Small intestine (tissue), 7 donors: ENCODE measurements around the gene ASIC2. TPM values are rescaled to one million over a fixed set of nuclear protein-coding genes. Genes with fewer than 3 reads are reported as not detected.

Experiments used
- DNase-seq, 2 donors: peaks; one replicate each; pipeline versions ENCODE4 v3.0.0 to v3.0.0-alpha.2; 2013
- FAIRE-seq: peaks from 2 replicates; lab custom pipeline; 2012; peaks lifted over from hg19 to GRCh38; lab: Jason Lieb, UNC
- H3K27ac ChIP-seq, 3 donors: one replicate each; pipeline ENCODE4 v1.5.1; 2013; ENCODE audit warnings: low read length in 2 of 3, mild to moderate bottlenecking in 2 of 3, control low read depth in 1 of 3, inconsistent platforms in 1 of 3, low read depth in 1 of 3, moderate library complexity in 1 of 3
- H3K27me3 ChIP-seq, 3 donors: one replicate each; pipeline ENCODE4 v1.6.1; 2013; ENCODE audit warnings: low read length in 3 of 3, inconsistent platforms in 1 of 3; ENCODE audit not compliant: control insufficient read depth in 3 of 3, insufficient read depth in 3 of 3
- H3K36me3 ChIP-seq, 3 donors: one replicate each; pipeline ENCODE4 v1.6.1; 2013; ENCODE audit warnings: low read length in 3 of 3, inconsistent platforms in 1 of 3, low read depth in 1 of 3, mild to moderate bottlenecking in 1 of 3, moderate library complexity in 1 of 3; ENCODE audit not compliant: control insufficient read depth in 3 of 3, insufficient read depth in 2 of 3
- H3K4me1 ChIP-seq, 3 donors: one replicate each; pipeline ENCODE4 v1.6.1; 2013; ENCODE audit warnings: low read length in 2 of 3, inconsistent platforms in 1 of 3, low read depth in 1 of 3, mild to moderate bottlenecking in 1 of 3, moderate library complexity in 1 of 3; ENCODE audit not compliant: control insufficient read depth in 3 of 3, insufficient read depth in 2 of 3
- H3K4me3 ChIP-seq, 3 donors: one replicate each; pipeline ENCODE4 v1.5.1; 2013; ENCODE audit warnings: low read length in 3 of 3, control low read depth in 1 of 3, inconsistent platforms in 1 of 3, low read depth in 1 of 3, mild to moderate bottlenecking in 1 of 3, moderate library complexity in 1 of 3
- H3K9me3 ChIP-seq, 2 donors: one replicate each; pipeline ENCODE4 v1.6.1; 2013; ENCODE audit warnings: low read depth in 1 of 2, low read length in 1 of 2; ENCODE audit not compliant: control insufficient read depth in 2 of 2, insufficient read depth in 1 of 2
- WGBS, 3 donors: extraction: QIAGEN DNeasy Blood & Tissue Kit; methylation state at CpG; one replicate each; pipeline ENCODE4 v1.1.7; 2013; 5-methylcytosine and 5-hydroxymethylcytosine counted together
- polyA plus RNA-seq, 4 donors: library from polyadenylated mRNA; stranded (reverse) in 3 of 4; unstranded in 1 of 4; fragments of 200-250 nt in 3 of 4; fragments of 120-200 nt in 1 of 4; gene quantifications; one replicate each; pipeline versions ENCODE4 v1.2.1 to v1.2.3, GENCODE V29; 2013
- donor health status: healthy with polysubstance abuse.
- donor health status: control.
- donor health status: control.
- donor health status: Bipolar disorder and iron deficiency.
- donor health status: healthy.

The ASIC2 gene
- polyA plus RNA-seq, 4 donors, result 1.5 to 14.4 TPM; not detected in 2

DNA sequence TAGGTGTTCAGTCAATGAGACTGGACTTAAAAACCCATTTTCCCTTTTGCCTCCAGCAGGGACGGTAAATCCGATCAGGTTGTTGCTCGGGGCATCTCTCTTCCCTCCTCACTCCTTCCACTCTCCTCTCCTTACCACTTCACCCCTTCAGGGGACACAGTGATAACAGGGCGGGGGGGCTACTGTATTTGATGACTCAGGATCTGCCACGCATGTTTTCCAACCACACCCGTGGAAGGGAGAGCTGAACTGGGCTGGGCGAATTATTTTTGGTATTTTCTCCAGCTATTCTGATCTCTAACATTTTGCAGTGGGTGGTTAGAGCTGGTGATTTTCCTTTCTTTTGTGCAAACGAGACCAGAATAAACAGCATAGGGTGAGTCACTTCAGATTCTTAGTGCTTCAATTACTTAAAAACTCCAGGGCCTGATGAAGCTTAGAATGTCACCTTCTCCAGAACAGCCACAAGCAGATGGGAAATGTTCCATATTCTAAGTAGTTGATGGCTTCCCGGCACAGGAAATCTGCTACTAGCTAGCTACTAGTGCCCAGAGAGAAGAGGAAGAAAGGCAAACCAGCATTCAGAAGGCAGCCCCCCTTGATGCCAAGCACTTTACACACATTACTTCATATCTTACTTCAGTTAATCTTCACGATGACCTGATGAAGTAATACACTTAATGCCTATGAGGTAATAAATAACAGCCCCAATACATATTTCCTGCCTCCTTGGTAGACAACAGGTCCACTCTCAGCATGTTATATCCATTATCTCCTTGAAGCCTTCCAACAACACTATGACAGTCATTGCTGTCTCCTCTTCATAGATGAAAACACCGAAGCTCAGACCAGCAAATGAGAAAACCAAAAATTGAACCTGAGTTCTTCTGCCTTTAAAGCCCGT, 74.1 kb downstream of the ASIC2 start:
- H3K36me3 ChIP-seq, result peaks cover 0 to 3% (median 0%) of the 10 kb centered on the region in 3 donors
- DNase-seq, result no peak
- no peaks in the 10 kb centered on the region for H3K9me3 ChIP-seq
- 64 to 71% (median 66%) methylated on average over 12 of the region's 12 CpGs for WGBS, 3 donors
- H3K27me3 ChIP-seq, result no peaks in the 10 kb centered on the region
- no peak for FAIRE-seq
- H3K27ac ChIP-seq, result no peak overlapping the region
- no peaks in the 10 kb centered on the region for H3K4me1 ChIP-seq
- H3K4me3 ChIP-seq, result no peak overlapping the region

- Histone ChIP-seq H3K27me3 (no peaks in the 10 kb centered on the region), H3K9me3 (no peaks in the 10 kb centered on the region), H3K4me3 (no peak overlapping the region), H3K27ac (no peak overlapping the region), H3K4me1 (no peaks in the 10 kb centered on the region), H3K36me3 (peaks cover 0 to 3% (median 0%) of the 10 kb centered on the region in 3 donors)
- DNase-seq, result no peak
- WGBS, 3 donors, result 81 to 92% (median 87%) methylated on average over 9 of the region's 9 CpGs
- FAIRE-seq, result no peak
These were observed 75.2 kb downstream of the ASIC2 start for GRCh38 chr17:33217891-33218290.

- Histone ChIP-seq H3K4me1 (no peaks in the 10 kb centered on the region), H3K27me3 (no peaks in the 10 kb centered on the region), H3K27ac (no peak overlapping the region), H3K9me3 (no peaks in the 10 kb centered on the region), H3K36me3 (peaks cover 0 to 3% (median 0%) of the 10 kb centered on the region in 3 donors), H3K4me3 (no peak overlapping the region)
- FAIRE-seq (no peak), DNase-seq (no peak)
- WGBS, 3 donors, result 63 to 88% (median 73%) methylated on average over 2 of the region's 2 CpGs
These were observed 78.1 kb downstream of the ASIC2 start for GRCh38 chr17:33214996-33215395.

- Histone ChIP-seq H3K36me3 (peaks cover 0 to 2% (median 0%) of the 10 kb centered on the region in 3 donors), H3K9me3 (no peaks in the 10 kb centered on the region), H3K4me3 (no peak overlapping the region), H3K27ac (no peak overlapping the region), H3K4me1 (no peaks in the 10 kb centered on the region), H3K27me3 (no peaks in the 10 kb centered on the region)
- no peak for FAIRE-seq
- no peak for DNase-seq
- WGBS, 3 donors, result 72 to 87% (median 85%) methylated on average over 2 of the region's 2 CpGs
These were observed 82.8 kb downstream of the ASIC2 start for GRCh38 chr17:33210285-33210684.

- FAIRE-seq, result no peak
- DNase-seq, result no peak
- 34 to 58% (median 48%) methylated on average over 2 of the region's 2 CpGs for WGBS, 3 donors
- no peaks in the 10 kb centered on the region for H3K27me3 ChIP-seq
- no peak overlapping the region for H3K4me3 ChIP-seq
- no peaks in the 10 kb centered on the region for H3K9me3 ChIP-seq
- H3K27ac ChIP-seq, result no peak overlapping the region
- peaks cover 0 to 2% (median 0%) of the 10 kb centered on the region in 3 donors for H3K4me1 ChIP-seq
- H3K36me3 ChIP-seq, result peaks cover 0 to 2% (median 0%) of the 10 kb centered on the region in 3 donors
These were observed 83.4 kb downstream of the ASIC2 start for GRCh38 chr17:33209671-33210070.

DNA sequence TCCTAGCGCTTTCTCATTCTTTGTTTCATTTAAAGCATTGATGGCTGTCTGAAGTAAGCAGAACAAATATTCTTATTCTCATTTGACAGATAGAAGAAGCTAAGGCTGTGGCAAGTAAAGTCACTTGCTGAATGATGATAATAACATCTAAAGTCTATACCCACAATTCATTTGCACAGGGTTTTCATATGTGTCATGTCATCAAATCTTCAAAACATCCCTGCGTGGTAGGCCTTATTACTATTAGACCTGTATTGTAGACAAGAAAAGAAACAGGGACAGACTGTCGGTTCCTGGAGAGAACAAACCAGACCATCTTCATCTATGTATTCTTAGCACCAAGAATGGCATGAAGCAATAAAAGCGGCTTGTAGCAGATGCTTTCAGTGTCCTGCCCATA, 85.9 kb downstream of the ASIC2 start:
- DNase-seq, result no peak
- no peak for FAIRE-seq
- WGBS, 3 donors, result 89 to 98% (median 95%) methylated on average over 4 of the region's 4 CpGs
- Histone ChIP-seq H3K4me1 (peaks cover 0 to 2% (median 0%) of the 10 kb centered on the region in 3 donors), H3K27me3 (peaks cover 0 to 5% (median 0%) of the 10 kb centered on the region in 3 donors), H3K27ac (no peak overlapping the region), H3K36me3 (peaks cover 0 to 2% (median 0%) of the 10 kb centered on the region in 3 donors), H3K9me3 (no peaks in the 10 kb centered on the region), H3K4me3 (no peak overlapping the region)

DNA sequence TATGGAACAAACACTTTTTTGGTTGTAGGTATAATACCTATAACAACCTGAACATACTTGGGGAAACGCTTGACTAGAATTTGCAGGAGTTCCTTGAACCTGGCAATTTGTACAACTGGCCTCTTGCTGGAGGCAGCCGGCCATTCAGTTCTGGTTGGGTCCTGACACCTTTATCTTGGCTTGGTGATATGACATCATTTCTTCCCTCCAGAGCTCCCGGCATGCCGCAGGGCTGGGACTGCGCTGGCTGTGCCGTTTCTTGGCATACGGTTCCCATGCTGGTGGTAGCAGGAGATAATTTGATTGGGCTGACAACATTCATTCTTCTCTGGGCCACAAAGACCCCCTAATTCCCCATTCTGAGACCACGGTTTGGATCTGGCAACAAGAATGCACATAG, 87.5 kb downstream of the ASIC2 start:
- FAIRE-seq (no peak), DNase-seq (no peak)
- peaks cover 0 to 2% (median 0%) of the 10 kb centered on the region in 3 donors for H3K36me3 ChIP-seq
- peaks cover 0 to 8% (median 2%) of the 10 kb centered on the region in 3 donors for H3K4me1 ChIP-seq
- H3K27ac ChIP-seq, result no peak overlapping the region
- peaks cover 0 to 5% (median 0%) of the 10 kb centered on the region in 3 donors for H3K27me3 ChIP-seq
- WGBS, 3 donors, result 84 to 91% (median 91%) methylated on average over 8 of the region's 8 CpGs
- no peaks in the 10 kb centered on the region for H3K9me3 ChIP-seq
- H3K4me3 ChIP-seq, result no peak overlapping the region

- H3K27ac ChIP-seq, result no peak overlapping the region
- FAIRE-seq, result no peak
- no peak overlapping the region for H3K4me3 ChIP-seq
- H3K4me1 ChIP-seq, result peaks cover 0 to 16% (median 2%) of the 10 kb centered on the region in 3 donors
- no peak for DNase-seq
- 53 to 73% (median 70%) methylated on average over 2 of the region's 2 CpGs for WGBS, 3 donors
- H3K36me3 ChIP-seq, result peaks cover 0 to 2% (median 0%) of the 10 kb centered on the region in 3 donors
- no peaks in the 10 kb centered on the region for H3K9me3 ChIP-seq
- peaks cover 0 to 5% (median 0%) of the 10 kb centered on the region in 3 donors for H3K27me3 ChIP-seq
These were observed 88.4 kb downstream of the ASIC2 start for GRCh38 chr17:33204701-33205100.
